PFSK-1 (cell line): Measurements from ENCODE around the gene EXOC6B.

Source experiments
- POLR2AphosphoS5 ChIP-seq: IDR thresholded peaks from 2 replicates; pipeline ENCODE4 v1.6.1; 2012; ENCODE audit warnings: low read depth, mild to moderate bottlenecking, control low read depth, low read length, moderate library complexity
- REST ChIP-seq, 2 experiments: IDR thresholded peaks; 2 replicates each; pipeline versions ENCODE4 v1.6.1 to v1.8.0; 2011 to 2012; ENCODE audit warnings: low read depth in 2 of 2, low read length in 2 of 2, control low read depth in 1 of 2, inconsistent platforms in 1 of 2, mild to moderate bottlenecking in 1 of 2, moderate library complexity in 1 of 2; ENCODE audit not compliant: insufficient read depth in 1 of 2
- TAF1 ChIP-seq: IDR thresholded peaks from 2 replicates; pipeline ENCODE4 v1.6.1; 2012; ENCODE audit warnings: low read length, control low read depth, borderline replicate concordance; ENCODE audit not compliant: insufficient read depth

DNA sequence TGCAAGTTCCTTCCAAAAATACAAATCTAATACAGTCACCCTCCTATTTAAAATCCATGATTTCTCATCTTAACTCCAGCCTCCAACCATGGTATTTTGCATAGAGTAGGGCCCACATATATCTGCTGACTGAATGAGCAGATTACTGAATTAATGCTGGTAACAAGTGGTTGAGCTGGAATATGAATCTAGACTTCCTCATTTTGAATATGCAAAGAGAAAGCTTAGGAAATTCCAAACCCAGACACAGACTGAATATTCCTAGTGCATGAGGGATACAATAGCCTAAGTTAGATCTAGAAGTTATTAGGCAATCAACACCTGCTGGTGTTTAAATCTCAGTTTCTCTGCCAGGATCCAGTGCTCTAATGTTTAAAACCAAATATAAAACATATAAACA, 463.1 kb downstream of the EXOC6B start:
- TF ChIP-seq REST (IDR thresholded peaks at IDR 0.05; ENCODE audit: insufficient read depth in 1 of 2, low read depth in 2 of 2, low read length in 2 of 2) (no peak), TAF1 (no peak), POLR2AphosphoS5 (no peak)
